NCI-H748 treated with DMSO at 0.1 percent for 48 hours (cell line): ENCODE data around the gene CHGA.

Experiments
- DNase-seq: peaks from one replicate; lab custom pipeline; 2025; lab: John Stamatoyannopoulos, UW

Gene CHGA

GRCh38 chr14:92922883-92923743, at the start of gene CHGA:
Gene CHGA (plus strand): TSS chr14:92923150. CDS start chr14:92923360, 210 bp downstream.
- peak; percentile 88 for DNase-seq

- no peak for DNase-seq
Observed at GRCh38 chr14:92874962-92875661, 47.8 kb upstream of the CHGA start.

GRCh38 chr14:92877757-92878431, 45.1 kb upstream of the CHGA start:
- no peak for DNase-seq

- no peak for DNase-seq
Observed at GRCh38 chr14:92880351-92880750, 42.6 kb upstream of the CHGA start.

- DNase-seq = peak; percentile 80
Observed at GRCh38 chr14:92880851-92881250, 42.1 kb upstream of the CHGA start.

GRCh38 chr14:92883066-92883465, 39.9 kb upstream of the CHGA start:
- DNase-seq = no peak

- DNase-seq = no peak
Observed at GRCh38 chr14:92884410-92884809, 38.5 kb upstream of the CHGA start.

GRCh38 chr14:92885279-92886061, 37.5 kb upstream of the CHGA start:
- DNase-seq = no peak

- peak; percentile 98 for DNase-seq
Observed at GRCh38 chr14:92886337-92886736, 36.6 kb upstream of the CHGA start.

GRCh38 chr14:92887157-92887556, 35.8 kb upstream of the CHGA start:
- no peak for DNase-seq

- no peak for DNase-seq
Observed at GRCh38 chr14:92888896-92889295, 34.1 kb upstream of the CHGA start.

GRCh38 chr14:92890830-92891588, 31.9 kb upstream of the CHGA start:
- peak; percentile 98 for DNase-seq

GRCh38 chr14:92892589-92892988, 30.4 kb upstream of the CHGA start:
- DNase-seq = no peak

- no peak for DNase-seq
Observed at GRCh38 chr14:92895352-92895878, 27.5 kb upstream of the CHGA start.

- DNase-seq = no peak
Observed at GRCh38 chr14:92897922-92898565, 24.9 kb upstream of the CHGA start.

- DNase-seq = peak; percentile 25
Observed at GRCh38 chr14:92898566-92899131, 24.3 kb upstream of the CHGA start.

- DNase-seq = no peak
Observed at GRCh38 chr14:92900660-92901059, 22.3 kb upstream of the CHGA start.

- no peak for DNase-seq
Observed at GRCh38 chr14:92902191-92902590, 20.8 kb upstream of the CHGA start.

GRCh38 chr14:92902726-92903125, 20.2 kb upstream of the CHGA start:
- no peak for DNase-seq

GRCh38 chr14:92903359-92903758, 19.6 kb upstream of the CHGA start:
- DNase-seq = no peak
